Measurements from ENCODE around the gene DYNC1H1. TPM values are rescaled to one million over a fixed set of nuclear protein-coding genes. Genes with fewer than 3 reads are reported as not detected.

Gene DYNC1H1
- total RNA-seq, 4 donors from 2014 or later: 338 to 524 (median 432) TPM

DNA sequence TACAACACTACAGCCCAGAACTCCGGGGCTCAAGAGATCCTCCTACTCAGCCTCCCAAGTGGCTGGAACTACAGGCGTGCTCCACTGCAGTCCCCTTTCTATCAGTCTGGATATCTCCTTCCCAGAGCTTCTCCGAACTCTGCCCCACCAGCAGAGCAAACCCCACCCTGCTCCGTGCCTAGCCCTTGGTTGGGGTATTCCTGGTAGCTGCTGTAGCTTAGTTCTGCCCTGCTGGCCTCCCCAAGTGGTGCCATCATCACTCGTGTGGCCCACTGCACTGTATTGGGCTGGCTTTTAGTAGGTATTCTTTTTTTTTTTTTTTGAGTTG lies 113.0 kb downstream of the DYNC1H1 start:
- TF ChIP-seq, protein P1, sequence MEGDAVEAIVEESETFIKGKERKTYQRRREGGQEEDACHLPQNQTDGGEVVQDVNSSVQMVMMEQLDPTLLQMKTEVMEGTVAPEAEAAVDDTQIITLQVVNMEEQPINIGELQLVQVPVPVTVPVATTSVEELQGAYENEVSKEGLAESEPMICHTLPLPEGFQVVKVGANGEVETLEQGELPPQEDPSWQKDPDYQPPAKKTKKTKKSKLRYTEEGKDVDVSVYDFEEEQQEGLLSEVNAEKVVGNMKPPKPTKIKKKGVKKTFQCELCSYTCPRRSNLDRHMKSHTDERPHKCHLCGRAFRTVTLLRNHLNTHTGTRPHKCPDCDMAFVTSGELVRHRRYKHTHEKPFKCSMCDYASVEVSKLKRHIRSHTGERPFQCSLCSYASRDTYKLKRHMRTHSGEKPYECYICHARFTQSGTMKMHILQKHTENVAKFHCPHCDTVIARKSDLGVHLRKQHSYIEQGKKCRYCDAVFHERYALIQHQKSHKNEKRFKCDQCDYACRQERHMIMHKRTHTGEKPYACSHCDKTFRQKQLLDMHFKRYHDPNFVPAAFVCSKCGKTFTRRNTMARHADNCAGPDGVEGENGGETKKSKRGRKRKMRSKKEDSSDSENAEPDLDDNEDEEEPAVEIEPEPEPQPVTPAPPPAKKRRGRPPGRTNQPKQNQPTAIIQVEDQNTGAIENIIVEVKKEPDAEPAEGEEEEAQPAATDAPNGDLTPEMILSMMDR (IDR thresholded peaks at IDR 0.05; ENCODE audit: low read depth): no peak

DNA sequence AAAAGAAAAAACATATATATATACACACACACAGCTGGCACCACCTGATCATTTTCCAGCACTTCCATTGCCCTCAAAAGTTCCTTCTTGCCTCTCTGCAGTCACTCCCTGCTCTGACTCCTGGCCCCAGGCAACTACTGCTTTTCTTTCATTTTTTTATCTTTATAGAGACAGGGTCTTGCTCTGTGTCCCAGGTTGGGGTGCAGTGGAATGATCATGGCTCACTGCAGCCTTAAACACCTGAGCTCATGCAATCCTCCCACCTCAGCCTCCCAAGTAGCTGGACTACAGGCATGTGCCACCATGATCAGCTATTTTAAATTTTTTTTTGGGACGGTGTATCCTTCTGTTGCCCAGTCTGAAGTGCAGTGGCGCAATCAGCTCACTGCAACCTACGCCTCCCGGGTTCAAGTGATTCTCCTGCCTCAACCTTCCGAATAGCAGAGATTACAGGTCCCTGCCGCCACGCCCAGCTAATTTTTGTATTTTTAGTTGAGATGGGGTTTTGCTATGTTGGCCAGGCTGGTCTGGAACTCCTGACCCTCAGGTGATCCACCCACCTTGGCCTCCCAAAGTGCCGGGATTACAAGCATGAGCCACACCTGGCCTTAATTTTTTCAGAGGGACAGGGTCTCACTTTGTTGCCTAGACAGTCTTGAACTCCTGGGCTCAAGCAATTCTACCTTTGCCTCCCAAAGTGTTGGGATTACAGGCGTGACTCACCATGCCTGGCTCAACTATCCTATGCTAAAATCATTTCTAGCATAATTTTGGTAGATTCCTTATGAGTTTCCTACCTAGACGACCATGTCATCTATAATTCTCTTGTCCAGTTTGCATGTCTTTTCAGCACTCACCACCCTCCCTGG lies 114.7 kb downstream of the DYNC1H1 start:
- TF ChIP-seq, protein P1 (IDR thresholded peaks at IDR 0.05; ENCODE audit: low read depth): no peak

DNA sequence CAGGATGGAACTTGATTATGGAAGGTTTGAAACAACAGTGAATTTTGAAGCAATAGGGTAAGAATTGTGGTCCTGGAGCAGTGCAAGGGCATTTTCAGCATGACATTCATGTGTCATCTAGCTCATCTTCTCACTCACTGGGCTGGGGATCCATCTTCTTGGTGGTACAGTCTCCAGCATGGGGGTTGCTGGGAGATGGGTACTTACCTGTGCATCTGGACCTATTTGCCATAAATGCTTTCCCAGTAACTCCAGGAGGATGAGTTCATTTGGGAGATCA lies 115.3 kb downstream of the DYNC1H1 start:
- TF ChIP-seq, protein P1 (IDR thresholded peaks at IDR 0.05; ENCODE audit: low read depth): no peak

DNA sequence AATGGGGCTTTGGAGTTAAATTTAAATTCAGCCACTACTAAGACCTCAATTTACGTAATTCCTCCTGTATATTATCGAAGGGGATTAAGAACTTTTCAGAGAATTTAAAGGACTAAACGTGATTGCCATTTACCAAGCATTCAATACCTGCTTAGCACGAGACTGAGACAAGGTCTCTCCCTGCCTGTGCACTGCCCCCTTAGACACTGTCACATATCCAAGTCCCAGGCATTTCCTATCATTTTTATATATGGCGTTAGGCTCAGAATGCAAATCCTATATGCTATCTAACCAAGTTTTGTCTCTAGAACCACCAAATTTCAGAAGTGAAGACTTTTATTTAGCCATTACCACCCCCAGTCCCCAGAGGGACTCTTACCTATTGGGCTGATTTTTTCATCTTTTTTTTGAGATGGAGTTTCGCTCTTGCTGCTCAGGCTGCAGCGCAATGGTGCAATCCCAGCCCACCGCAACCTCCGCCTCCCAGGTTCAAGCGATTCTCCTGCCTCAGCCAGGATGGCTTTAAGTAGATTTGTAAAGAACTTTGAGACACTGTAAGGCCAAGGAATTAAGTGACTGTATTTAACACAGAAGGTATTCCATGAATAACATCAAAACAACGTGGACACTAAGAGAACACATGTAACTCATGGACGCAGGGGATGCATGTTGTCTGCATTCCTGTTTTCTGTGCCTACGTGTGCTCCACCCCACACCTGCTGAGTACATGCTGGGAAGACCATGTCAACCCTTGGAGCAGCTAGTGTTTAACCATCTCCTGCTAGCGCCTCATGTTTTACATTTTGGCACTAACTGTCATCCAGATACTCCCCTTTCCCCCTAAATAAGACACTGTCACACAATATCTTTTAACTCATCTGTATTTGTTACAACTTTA lies 116.1 kb downstream of the DYNC1H1 start:
- TF ChIP-seq, protein P1 (IDR thresholded peaks at IDR 0.05; ENCODE audit: low read depth): no peak

DNA sequence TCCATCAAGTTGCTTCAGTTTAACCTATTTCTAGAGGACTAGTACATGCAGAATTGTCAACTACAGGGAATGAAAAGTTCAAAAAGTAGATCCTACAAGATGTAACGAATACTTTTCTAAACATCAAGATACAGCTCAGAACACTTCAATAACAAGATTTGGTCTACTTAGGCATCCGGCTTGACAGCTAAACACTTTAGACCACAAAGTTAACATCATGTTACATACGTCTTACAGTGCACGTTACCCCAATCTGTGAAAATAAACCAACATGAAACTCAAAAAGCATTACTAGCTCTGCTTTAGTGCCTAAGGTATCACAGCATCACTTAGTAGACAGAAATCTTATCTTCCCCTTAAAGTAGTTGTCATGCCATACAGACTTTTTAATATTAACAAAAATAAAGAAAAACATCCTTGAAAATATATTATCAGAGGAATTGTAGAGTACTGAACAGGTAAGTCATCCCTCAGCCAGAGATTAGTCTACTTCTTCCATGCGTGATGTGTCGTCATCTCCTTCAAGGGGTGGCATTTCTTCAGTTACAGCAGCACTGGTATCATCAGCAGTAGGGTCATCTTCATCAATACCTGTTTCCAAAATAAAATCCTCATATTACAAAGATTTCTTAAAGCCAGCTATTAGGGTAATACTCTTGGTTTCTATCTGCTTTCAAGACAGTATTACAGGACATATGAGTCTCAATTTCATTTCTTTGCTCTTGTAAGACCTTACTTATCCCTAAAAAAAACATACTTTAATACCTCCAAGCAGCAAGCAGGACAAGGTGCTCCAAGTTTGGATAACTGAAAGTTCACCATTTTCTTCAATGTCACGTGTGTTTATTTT lies 117.1 kb downstream of the DYNC1H1 start:
- TF ChIP-seq, protein P1 (IDR thresholded peaks at IDR 0.05; ENCODE audit: low read depth): no peak

DNA sequence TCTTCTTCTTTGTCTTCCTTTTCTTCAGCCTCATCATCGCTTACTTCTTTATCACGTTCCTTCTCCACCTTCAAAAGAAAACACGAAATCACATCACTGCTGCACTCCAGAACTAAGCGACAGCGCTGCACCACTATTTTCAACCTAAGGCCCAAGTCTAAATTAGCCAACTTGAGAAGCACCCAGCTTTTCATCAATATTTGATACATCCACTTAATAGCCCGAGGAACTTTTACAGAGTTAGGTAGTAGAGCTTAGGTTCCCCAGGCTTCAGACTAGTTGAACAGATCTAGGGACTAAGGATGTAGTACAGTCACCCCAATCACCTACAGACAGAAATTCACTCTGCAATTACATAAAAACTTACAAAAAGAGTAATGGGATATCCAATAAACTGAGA lies 120.6 kb downstream of the DYNC1H1 start:
- TF ChIP-seq, protein P1 (IDR thresholded peaks at IDR 0.05; ENCODE audit: low read depth): no peak

Measured in subcutaneous adipose tissue (tissue), 4 donors.